Inflammatory macrophage treated with lipopolysaccharide for 4 hours (primary cell): Measurements from ENCODE around the gene ZNF487.
"Not testable (repeated sequence)": the region's sequence is repeated elsewhere in the genome, so short reads cannot be mapped to it uniquely, and the experiment has no call there.

Experiments used
- DNase-seq: peaks from one replicate; pipeline ENCODE4 v3.0.0-alpha.2; 2020

The ZNF487 gene

GRCh38 chr10:43407148-43407575 is 29.7 kb upstream of the ZNF487 start:
- DNase-seq = peak; percentile 70

GRCh38 chr10:43407576-43408330 is 29.2 kb upstream of the ZNF487 start:
- peak; percentile 96 for DNase-seq

GRCh38 chr10:43408331-43408709 is 28.6 kb upstream of the ZNF487 start:
- DNase-seq = no peak

DNA sequence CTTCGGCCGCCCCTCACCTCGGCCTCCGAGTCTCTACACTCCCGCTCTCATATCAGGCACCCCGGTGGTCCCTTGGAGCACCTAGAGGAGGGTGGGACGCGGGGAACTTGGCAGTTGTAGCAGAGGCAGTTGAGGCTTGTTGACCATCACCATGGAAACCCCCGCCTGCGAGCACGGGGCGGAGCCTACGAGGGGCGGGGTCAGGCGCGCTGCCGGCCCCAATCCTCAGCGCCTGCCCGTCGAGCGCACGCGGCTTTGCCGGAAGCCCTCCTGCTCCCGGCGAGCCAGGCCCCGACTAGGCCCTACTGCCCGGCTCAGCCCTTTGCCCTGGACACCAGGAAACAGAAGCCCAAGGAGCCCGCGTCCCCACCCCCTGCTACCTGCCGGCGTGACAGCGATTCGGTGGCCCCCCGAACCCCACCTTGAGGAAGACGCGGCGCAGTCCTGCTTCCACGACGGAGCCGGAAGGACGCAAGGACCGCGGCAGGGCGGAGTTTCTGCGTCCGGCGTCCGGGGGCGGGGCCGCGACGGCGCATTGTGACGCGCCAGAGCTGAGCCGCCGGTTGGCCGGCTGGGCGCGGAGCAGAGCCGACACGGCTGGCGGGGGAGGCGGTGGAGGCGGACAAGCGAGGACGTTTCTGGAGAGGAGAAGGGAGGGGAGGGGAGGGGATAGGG is 28.1 kb upstream of the ZNF487 start, which contains the start of gene HNRNPF:
TSS of gene HNRNPF (minus strand) at position 477 of the 675 bp plus-strand sequence. CDS start 21,302 bp downstream, outside the sequence.
- peak; percentile 98 for DNase-seq

DNA sequence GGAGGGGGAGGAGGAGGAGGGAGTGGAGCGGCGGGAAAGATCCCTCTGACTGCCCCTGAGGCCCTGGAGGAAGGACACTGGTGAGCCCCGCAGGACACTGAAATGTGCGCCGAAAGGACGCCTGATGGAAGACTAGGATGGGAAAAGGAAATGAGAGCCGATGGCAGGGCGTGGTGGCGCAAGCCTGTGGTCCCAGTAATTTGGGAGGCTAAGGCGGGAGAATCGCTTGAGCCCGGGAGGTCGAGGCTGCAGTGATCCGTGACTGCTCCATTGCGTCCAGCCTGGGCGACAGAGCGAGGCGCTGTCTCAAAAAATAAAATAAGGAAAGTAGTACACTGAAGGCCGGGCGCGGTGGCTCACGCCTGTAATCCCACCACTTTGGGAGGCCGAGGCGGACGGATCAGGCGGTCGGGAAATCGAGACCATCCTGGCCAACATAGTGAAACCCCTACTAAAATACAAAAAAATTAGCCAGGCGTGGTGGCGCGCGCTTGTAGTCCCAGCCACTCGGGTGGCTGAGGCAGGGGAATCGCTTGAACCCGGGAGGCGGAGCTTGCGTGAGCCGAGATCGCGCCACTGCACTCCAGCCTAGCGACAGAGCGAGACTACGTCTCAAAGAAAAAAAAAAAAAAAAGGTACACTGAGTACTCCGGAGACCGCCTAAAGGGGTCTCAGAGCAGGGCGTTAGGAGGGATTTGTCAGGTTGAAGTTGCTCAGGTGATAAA is 27.4 kb upstream of the ZNF487 start:
- DNase-seq = peak; percentile 43

DNA sequence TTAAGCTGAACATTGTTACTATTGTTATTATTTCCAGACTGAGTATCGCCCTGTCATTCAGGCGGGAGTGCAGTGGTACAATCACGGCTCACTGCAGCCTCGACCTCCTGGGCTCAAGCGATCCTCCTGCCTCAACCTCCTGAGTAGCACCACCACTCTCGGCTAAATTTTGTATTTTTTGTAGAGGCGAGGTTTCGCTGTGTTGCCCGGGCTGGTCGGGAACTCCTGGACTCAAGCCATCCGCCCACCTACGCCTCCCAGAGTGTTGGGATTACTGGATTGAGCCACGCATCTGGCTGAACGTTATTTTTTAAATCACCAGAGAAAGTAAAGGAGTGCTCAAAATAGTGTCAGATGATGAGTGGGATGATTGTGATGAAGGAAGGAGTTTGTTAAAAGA is 26.6 kb upstream of the ZNF487 start:
- no peak for DNase-seq

DNA sequence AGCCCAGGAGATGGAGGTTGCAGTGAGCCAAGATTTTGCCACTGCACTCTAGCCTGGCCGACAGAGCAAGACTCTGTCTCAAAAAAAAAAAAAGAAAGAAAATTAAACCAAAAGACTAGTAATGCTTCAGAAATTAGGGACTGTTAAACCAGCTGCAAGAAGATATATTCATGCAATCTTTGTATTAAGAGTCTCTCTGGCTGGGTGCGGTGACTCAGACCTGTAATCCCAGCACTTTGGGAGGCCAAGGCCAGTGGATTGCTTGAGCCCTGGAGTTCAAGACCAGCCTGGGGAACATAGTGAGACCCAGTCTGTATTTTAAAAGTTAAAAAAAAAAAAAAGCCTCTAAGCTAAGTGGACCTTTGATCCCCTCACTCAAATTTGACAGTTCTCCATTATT is 25.4 kb upstream of the ZNF487 start:
- DNase-seq = no peak

GRCh38 chr10:43415544-43415943 is 21.4 kb upstream of the ZNF487 start:
- no peak for DNase-seq

- peak; percentile 71 for DNase-seq
These were observed 18.8 kb upstream of the ZNF487 start for GRCh38 chr10:43417950-43418768.

GRCh38 chr10:43419997-43420368 is 16.9 kb upstream of the ZNF487 start:
- DNase-seq = no peak

- peak; percentile 97 for DNase-seq
These were observed 16.3 kb upstream of the ZNF487 start for GRCh38 chr10:43420369-43421200.

- DNase-seq = no peak
These were observed 15.8 kb upstream of the ZNF487 start for GRCh38 chr10:43421201-43421507.

GRCh38 chr10:43421519-43421918 is 15.4 kb upstream of the ZNF487 start:
- no peak for DNase-seq

- DNase-seq = not testable (repeated sequence)
These were observed 15.0 kb upstream of the ZNF487 start for GRCh38 chr10:43421944-43422343.

GRCh38 chr10:43424416-43424815 is 12.5 kb upstream of the ZNF487 start:
- no peak for DNase-seq

DNA sequence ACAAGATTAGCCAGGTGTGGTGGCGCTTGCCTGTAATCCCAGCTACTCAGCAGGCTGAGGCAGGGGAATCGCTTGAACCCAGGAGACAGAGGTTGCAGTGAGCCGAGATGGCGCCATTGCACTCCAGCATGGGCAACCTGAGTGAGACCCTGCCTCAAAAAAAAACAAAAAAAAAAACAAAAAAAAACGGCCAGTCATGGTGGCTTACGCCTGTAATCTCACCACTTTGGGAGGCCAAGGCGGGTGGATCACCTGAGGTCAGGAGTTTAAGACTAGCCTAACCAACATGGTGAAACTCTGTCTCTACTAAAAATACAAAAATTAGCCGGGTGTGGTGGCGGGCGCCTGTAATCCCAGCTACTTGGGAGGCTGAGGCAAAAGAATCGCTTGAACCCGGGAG is 10.4 kb upstream of the ZNF487 start:
- DNase-seq = not testable (repeated sequence)

DNA sequence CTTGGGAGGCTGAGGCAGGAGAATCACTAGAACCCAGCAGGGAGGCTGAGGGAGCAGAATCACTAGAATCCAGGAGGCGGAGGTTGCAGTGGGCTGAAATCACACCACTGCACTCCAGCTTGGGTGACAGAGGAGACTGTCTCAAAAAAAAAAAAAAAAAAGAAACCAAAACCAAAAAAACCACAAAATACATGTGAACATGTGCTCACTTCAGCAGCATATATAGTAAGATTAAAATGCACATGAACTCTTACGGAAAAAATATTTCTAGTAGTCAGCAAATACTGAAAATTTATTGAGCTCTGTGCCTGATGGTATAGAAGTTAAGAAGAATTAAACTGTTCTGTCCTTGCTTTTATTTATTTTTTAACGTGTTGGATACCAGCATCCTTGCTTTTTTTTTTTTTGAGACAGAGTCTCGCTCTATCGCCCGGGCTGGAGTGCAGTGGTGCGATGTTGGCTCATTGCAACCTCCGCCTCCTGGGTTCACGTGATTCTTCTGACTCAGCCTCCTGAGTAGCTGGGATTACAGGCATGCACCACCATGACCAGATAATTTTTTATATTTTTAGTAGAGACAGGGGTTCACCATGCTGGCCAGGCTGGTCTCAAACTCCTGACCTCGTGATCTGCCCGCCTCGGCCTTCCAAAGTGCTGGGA is 9.6 kb upstream of the ZNF487 start:
- no peak for DNase-seq

- DNase-seq = peak; percentile 5
These were observed 5.8 kb upstream of the ZNF487 start for GRCh38 chr10:43430926-43431663.

DNA sequence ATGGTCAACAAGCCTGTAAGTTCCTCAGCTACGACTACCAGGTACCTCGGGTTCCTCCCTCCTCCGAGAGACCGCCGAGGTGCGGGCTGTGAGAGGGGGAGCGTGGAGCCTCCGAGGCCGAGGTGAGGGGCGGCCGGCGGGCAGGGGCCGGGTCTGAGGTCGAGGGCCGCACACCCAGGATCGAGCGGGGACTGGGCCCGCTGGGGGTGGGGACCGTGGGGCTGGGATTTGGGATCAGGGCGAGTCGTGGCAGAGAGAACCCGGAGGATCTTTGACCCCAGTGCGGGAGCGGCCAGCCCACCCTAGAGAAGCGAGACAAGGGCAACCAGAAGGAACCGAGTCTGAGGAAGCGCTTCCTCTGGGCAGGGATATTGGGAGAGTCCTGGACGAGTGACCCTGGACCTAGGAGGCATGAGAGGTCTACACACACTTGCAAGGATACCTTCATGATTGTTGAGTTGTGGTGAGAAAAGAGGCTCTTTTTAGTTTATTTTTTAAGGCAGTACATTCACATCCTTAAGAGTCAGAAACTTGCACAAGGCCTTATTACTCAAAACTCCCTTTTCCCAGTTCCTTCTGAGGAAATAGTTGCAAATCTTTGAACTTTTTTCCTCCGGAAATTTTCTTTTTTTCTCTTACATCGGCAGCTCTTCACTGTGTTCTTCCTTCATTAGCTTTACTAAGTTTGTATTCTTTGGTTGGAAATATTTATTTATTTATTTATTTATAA is 395 bp downstream of the ZNF487 start:
- peak; percentile 79 for DNase-seq
